Mammary epithelial cell (primary cell): Measurements from ENCODE around the gene CERS5.

Experiments used
- CTCF ChIP-seq, 2 donors: IDR thresholded peaks in 1 of 2; conservative IDR thresholded peaks in 1 of 2; 2 replicates each; pipeline ENCODE4 v1.5.1; 2011 to 2012; ENCODE audit warnings: inconsistent platforms in 2 of 2, low read length in 2 of 2, mild to moderate bottlenecking in 2 of 2, control low read depth in 1 of 2, low read depth in 1 of 2; ENCODE audit not compliant: insufficient read depth in 1 of 2; ENCODE audit errors: extremely low read depth in 1 of 2
- EZH2 ChIP-seq: IDR thresholded peaks from 2 replicates; pipeline ENCODE4 v1.6.1; 2012; ENCODE audit warnings: low read length, inconsistent platforms, borderline replicate concordance

GRCh38 chr12:50174971-50175715, 8.0 kb upstream of the CERS5 start:
- TF ChIP-seq CTCF (conservative IDR thresholded peaks at IDR 0.05 in 1 of 2, IDR thresholded peaks at IDR 0.05 in 1 of 2; ENCODE audit: extremely low read depth in 1 of 2, insufficient read depth in 1 of 2, low read depth in 1 of 2, low read length in 2 of 2) (peak; percentile 52 to 56), EZH2 (no peak)
